ENCODE measurements around the gene OR2A14. TPM values are rescaled to one million over a fixed set of nuclear protein-coding genes. Genes with fewer than 3 reads are reported as not detected.

The OR2A14 gene
- total and polyA plus RNA-seq, 2 experiments from 2014 or later = not detected

DNA sequence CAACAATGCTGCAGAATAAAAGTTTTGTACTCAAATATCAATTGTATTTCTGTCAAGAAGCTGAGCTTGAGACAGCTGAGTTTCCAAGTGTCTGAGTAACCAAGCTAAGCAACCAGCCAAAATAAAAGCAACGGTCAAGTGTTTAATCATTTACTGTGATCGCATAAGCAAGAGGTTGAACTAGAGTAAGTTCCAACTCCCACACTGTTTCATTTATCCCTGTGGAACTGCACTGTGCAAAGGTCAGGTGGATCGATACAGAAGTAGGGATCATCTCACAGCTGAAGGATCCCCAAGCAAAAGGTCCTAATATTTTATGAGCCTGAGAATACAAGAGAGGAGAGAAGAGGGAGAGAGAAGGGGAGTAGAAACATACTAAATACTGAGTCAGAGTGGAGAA, 21.4 kb downstream of the OR2A14 start:
- no peaks in the 10 kb centered on the region for H3K27me3 Mint-ChIP-seq (ENCODE audit: insufficient read depth, low read depth, poor library complexity)
- TF ChIP-seq CREB1 (CRISPR knock-in tag; IDR thresholded peaks at IDR 0.05; ENCODE audit: low read depth) (no peak), JUNB (IDR thresholded peaks at IDR 0.05; ENCODE audit: unreplicated experiment) (no peak), EZH2phosphoT487 (IDR thresholded peaks at IDR 0.05; ENCODE audit: unreplicated experiment) (no peak), STAT1 (IDR thresholded peaks at IDR 0.05; ENCODE audit: unreplicated experiment) (no peak), ZNF114 (CRISPR knock-in tag; IDR thresholded peaks at IDR 0.05) (no peak), NANOG (IDR thresholded peaks at IDR 0.05; ENCODE audit: borderline replicate concordance) (no peak), ZNF331 (CRISPR knock-in tag; IDR thresholded peaks at IDR 0.05; ENCODE audit: low read depth) (no peak), POLR2AphosphoS5 (IDR thresholded peaks at IDR 0.05; ENCODE audit: low read depth) (no peak), EZH2 (IDR thresholded peaks at IDR 0.05; ENCODE audit: low read depth, unreplicated experiment) (no peak)
- TF ChIP-seq, protein P1, sequence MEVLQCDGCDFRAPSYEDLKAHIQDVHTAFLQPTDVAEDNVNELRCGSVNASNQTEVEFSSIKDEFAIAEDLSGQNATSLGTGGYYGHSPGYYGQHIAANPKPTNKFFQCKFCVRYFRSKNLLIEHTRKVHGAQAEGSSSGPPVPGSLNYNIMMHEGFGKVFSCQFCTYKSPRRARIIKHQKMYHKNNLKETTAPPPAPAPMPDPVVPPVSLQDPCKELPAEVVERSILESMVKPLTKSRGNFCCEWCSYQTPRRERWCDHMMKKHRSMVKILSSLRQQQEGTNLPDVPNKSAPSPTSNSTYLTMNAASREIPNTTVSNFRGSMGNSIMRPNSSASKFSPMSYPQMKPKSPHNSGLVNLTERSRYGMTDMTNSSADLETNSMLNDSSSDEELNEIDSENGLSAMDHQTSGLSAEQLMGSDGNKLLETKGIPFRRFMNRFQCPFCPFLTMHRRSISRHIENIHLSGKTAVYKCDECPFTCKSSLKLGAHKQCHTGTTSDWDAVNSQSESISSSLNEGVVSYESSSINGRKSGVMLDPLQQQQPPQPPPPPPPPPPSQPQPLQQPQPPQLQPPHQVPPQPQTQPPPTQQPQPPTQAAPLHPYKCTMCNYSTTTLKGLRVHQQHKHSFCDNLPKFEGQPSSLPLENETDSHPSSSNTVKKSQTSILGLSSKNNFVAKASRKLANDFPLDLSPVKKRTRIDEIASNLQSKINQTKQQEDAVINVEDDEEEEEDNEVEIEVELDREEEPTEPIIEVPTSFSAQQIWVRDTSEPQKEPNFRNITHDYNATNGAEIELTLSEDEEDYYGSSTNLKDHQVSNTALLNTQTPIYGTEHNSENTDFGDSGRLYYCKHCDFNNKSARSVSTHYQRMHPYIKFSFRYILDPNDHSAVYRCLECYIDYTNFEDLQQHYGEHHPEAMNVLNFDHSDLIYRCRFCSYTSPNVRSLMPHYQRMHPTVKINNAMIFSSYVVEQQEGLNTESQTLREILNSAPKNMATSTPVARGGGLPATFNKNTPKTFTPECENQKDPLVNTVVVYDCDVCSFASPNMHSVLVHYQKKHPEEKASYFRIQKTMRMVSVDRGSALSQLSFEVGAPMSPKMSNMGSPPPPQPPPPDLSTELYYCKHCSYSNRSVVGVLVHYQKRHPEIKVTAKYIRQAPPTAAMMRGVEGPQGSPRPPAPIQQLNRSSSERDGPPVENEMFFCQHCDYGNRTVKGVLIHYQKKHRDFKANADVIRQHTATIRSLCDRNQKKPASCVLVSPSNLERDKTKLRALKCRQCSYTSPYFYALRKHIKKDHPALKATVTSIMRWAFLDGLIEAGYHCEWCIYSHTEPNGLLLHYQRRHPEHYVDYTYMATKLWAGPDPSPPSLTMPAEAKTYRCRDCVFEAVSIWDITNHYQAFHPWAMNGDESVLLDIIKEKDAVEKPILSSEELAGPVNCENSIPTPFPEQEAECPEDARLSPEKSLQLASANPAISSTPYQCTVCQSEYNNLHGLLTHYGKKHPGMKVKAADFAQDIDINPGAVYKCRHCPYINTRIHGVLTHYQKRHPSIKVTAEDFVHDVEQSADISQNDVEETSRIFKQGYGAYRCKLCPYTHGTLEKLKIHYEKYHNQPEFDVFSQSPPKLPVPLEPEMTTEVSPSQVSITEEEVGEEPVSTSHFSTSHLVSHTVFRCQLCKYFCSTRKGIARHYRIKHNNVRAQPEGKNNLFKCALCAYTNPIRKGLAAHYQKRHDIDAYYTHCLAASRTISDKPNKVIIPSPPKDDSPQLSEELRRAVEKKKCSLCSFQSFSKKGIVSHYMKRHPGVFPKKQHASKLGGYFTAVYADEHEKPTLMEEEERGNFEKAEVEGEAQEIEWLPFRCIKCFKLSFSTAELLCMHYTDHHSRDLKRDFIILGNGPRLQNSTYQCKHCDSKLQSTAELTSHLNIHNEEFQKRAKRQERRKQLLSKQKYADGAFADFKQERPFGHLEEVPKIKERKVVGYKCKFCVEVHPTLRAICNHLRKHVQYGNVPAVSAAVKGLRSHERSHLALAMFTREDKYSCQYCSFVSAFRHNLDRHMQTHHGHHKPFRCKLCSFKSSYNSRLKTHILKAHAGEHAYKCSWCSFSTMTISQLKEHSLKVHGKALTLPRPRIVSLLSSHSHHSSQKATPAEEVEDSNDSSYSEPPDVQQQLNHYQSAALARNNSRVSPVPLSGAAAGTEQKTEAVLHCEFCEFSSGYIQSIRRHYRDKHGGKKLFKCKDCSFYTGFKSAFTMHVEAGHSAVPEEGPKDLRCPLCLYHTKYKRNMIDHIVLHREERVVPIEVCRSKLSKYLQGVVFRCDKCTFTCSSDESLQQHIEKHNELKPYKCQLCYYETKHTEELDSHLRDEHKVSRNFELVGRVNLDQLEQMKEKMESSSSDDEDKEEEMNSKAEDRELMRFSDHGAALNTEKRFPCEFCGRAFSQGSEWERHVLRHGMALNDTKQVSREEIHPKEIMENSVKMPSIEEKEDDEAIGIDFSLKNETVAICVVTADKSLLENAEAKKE (CRISPR knock-in tag; IDR thresholded peaks at IDR 0.05) = no peak
- TF ChIP-seq, protein P2, sequence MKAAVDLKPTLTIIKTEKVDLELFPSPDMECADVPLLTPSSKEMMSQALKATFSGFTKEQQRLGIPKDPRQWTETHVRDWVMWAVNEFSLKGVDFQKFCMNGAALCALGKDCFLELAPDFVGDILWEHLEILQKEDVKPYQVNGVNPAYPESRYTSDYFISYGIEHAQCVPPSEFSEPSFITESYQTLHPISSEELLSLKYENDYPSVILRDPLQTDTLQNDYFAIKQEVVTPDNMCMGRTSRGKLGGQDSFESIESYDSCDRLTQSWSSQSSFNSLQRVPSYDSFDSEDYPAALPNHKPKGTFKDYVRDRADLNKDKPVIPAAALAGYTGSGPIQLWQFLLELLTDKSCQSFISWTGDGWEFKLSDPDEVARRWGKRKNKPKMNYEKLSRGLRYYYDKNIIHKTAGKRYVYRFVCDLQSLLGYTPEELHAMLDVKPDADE (IDR thresholded peaks at IDR 0.05) = no peak
- TF ChIP-seq, protein P3, sequence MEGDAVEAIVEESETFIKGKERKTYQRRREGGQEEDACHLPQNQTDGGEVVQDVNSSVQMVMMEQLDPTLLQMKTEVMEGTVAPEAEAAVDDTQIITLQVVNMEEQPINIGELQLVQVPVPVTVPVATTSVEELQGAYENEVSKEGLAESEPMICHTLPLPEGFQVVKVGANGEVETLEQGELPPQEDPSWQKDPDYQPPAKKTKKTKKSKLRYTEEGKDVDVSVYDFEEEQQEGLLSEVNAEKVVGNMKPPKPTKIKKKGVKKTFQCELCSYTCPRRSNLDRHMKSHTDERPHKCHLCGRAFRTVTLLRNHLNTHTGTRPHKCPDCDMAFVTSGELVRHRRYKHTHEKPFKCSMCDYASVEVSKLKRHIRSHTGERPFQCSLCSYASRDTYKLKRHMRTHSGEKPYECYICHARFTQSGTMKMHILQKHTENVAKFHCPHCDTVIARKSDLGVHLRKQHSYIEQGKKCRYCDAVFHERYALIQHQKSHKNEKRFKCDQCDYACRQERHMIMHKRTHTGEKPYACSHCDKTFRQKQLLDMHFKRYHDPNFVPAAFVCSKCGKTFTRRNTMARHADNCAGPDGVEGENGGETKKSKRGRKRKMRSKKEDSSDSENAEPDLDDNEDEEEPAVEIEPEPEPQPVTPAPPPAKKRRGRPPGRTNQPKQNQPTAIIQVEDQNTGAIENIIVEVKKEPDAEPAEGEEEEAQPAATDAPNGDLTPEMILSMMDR (conservative IDR thresholded peaks at IDR 0.05; ENCODE audit: low read depth in 2 of 2) = no peak
- TF ChIP-seq, protein P4, sequence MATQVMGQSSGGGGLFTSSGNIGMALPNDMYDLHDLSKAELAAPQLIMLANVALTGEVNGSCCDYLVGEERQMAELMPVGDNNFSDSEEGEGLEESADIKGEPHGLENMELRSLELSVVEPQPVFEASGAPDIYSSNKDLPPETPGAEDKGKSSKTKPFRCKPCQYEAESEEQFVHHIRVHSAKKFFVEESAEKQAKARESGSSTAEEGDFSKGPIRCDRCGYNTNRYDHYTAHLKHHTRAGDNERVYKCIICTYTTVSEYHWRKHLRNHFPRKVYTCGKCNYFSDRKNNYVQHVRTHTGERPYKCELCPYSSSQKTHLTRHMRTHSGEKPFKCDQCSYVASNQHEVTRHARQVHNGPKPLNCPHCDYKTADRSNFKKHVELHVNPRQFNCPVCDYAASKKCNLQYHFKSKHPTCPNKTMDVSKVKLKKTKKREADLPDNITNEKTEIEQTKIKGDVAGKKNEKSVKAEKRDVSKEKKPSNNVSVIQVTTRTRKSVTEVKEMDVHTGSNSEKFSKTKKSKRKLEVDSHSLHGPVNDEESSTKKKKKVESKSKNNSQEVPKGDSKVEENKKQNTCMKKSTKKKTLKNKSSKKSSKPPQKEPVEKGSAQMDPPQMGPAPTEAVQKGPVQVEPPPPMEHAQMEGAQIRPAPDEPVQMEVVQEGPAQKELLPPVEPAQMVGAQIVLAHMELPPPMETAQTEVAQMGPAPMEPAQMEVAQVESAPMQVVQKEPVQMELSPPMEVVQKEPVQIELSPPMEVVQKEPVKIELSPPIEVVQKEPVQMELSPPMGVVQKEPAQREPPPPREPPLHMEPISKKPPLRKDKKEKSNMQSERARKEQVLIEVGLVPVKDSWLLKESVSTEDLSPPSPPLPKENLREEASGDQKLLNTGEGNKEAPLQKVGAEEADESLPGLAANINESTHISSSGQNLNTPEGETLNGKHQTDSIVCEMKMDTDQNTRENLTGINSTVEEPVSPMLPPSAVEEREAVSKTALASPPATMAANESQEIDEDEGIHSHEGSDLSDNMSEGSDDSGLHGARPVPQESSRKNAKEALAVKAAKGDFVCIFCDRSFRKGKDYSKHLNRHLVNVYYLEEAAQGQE (IDR thresholded peaks at IDR 0.05; ENCODE audit: unreplicated experiment) = no peak
- H3K27me3 ChIP-seq (ENCODE audit: insufficient read depth) = no peaks in the 10 kb centered on the region
- no peak for ATAC-seq
- H3K9me2 ChIP-seq (ENCODE audit: insufficient read depth) = no peaks in the 10 kb centered on the region; the same call in 1 of the 2 replicates
- H3K4me3 ChIP-seq = no peak overlapping the region
- no peaks in the 10 kb centered on the region for H3K36me3 ChIP-seq (ENCODE audit: insufficient read depth)
- H3K79me2 ChIP-seq (replicated peaks; ENCODE audit: insufficient read depth) = no peaks in the 10 kb centered on the region
- H3K36me3 Mint-ChIP-seq (ENCODE audit: low read depth) = peaks cover 10% of the 10 kb centered on the region
- no peak overlapping the region for H3K27ac Mint-ChIP-seq
- H2AFZ ChIP-seq = no peak overlapping the region
- no peak for DNase-seq (ENCODE audit: low spot score)
- no peak overlapping the region for H3K4me2 ChIP-seq
- H3K4me1 ChIP-seq (ENCODE audit: insufficient read depth) = no peaks in the 10 kb centered on the region
- H3F3A ChIP-seq (replicated peaks; ENCODE audit: low read depth) = no peaks in the 10 kb centered on the region
- no peak overlapping the region for H3K4me3 Mint-ChIP-seq
- no peak overlapping the region for H3K27ac ChIP-seq (ENCODE audit: low read depth)
- no peaks in the 10 kb centered on the region for H3K4me1 Mint-ChIP-seq
- no peaks in the 10 kb centered on the region for H4K20me1 ChIP-seq (replicated peaks; ENCODE audit: insufficient read depth)
- H3K9me3 Mint-ChIP-seq = peaks cover 39% of the 10 kb centered on the region
